K562 (cell line): ENCODE data around the gene FCHSD1. TPM values are rescaled to one million over a fixed set of nuclear protein-coding genes. Genes with fewer than 3 reads are reported as not detected.
A peak's percentile ranks its signal among the peaks of the same experiment; 100 is the strongest.

ENCODE experiments used
- AFF1 ChIP-seq, 2 experiments: fragments of 450-650 bp; IDR thresholded peaks; 2 replicates each; pipeline ENCODE4 v1.6.1; 2018; ENCODE audit warnings: mild to moderate bottlenecking in 2 of 2, low read depth in 1 of 2; ENCODE audit not compliant: partially characterized antibody in 2 of 2
- CGGBP1 ChIP-seq: fragments of 250-450 bp; sonication (Bioruptor Pico); IDR thresholded peaks from 2 replicates; pipeline ENCODE4 v1.9.0; 2021; ENCODE audit warnings: mild to moderate bottlenecking
- COPS2 ChIP-seq: fragments of 450-650 bp; conservative IDR thresholded peaks from 2 replicates; pipeline ENCODE4 v1.6.1; 2016; ENCODE audit warnings: mild to moderate bottlenecking, moderate library complexity
- DACH1 ChIP-seq: fragments of 450-650 bp; IDR thresholded peaks from 2 replicates; pipeline ENCODE4 v1.6.1; 2018; ENCODE audit not compliant: partially characterized antibody
- GABPA ChIP-seq: fragments of 200-800 bp; sonication (Bioruptor generic); conservative IDR thresholded peaks from 2 replicates; pipeline ENCODE4 v1.6.1; 2016; ENCODE audit warnings: low read depth, missing genetic modification characterization, missing compliant biosample characterization
- HNRNPH1 ChIP-seq: fragments of 200-400 bp; formaldehyde crosslinking; optimal IDR thresholded peaks from 2 replicates; pipeline ENCODE3; 2017; ENCODE audit warnings: low read depth, mild to moderate bottlenecking, low read length, moderate library complexity
- PTTG1 ChIP-seq: fragments of 450-650 bp; IDR thresholded peaks from 2 replicates; pipeline ENCODE4 v1.6.1; 2016; ENCODE audit warnings: low read depth, mild to moderate bottlenecking, missing genetic modification characterization, missing compliant biosample characterization
- RAD21 ChIP-seq, 2 experiments: fragments of 250-450 bp in 1 of 2; fragments of 450-650 bp in 1 of 2; sonication (Bioruptor Pico) in 1 of 2; formaldehyde crosslinking in 1 of 2; IDR thresholded peaks in 1 of 2; conservative IDR thresholded peaks in 1 of 2; 2 replicates each; pipeline versions ENCODE4 v1.4.0 to v1.8.0; 2020 to 2022; ENCODE audit warnings: mild to moderate bottlenecking in 2 of 2, moderate library complexity in 1 of 2
- RNF219 ChIP-seq: fragments of 250-450 bp; sonication (Bioruptor Pico); IDR thresholded peaks from 2 replicates; pipeline ENCODE4 v1.5.0; 2022; ENCODE audit warnings: mild to moderate bottlenecking
- polyA plus RNA-seq, 8 experiments: library from polyadenylated mRNA; depleted of rRNA in 4 of 8; stranded (reverse) in 5 of 8; unstranded in 3 of 8; fragments of >200 nt; fragmentation: Nextera tagmentation in 2 of 8; fragmentation: Illumina TruSeq in 1 of 8; extraction: Ambion mirVana in 2 of 8; extraction: Trizol in 1 of 8; gene quantifications; 2 replicates each; pipeline versions ENCODE4 v1.2.1 to v1.2.3, GENCODE V29; 2011 to 2014; ENCODE audit warnings: inconsistent platforms in 1 of 8, missing spikeins in 1 of 8
- total RNA-seq, 7 experiments: library from RNA; depleted of rRNA in 6 of 7; stranded (reverse); fragments of >200 nt in 6 of 7; fragmentation: Illumina TruSeq in 2 of 7; extraction: Trizol in 2 of 7; gene quantifications; 2 replicates each; pipeline versions ENCODE4 v1.2.1 to v1.2.3, GENCODE V29; 2011 to 2021; ENCODE audit warnings: low replicate concordance in 1 of 7
- TF ChIP-seq, protein P1 (sequence below), 2 experiments: fragments of 450-650 bp in 1 of 2; IDR thresholded peaks; 2 replicates each; pipeline ENCODE4 v1.6.1; 2011 to 2017; ENCODE audit warnings: low read depth in 2 of 2, antibody characterized with exemption in 1 of 2, borderline replicate concordance in 1 of 2, low read length in 1 of 2, mild to moderate bottlenecking in 1 of 2, mixed read lengths in 1 of 2; ENCODE audit not compliant: control insufficient read depth in 1 of 2
- TF ChIP-seq, protein P2 (sequence below): fragments of 450-650 bp; IDR thresholded peaks from 2 replicates; pipeline ENCODE4 v1.6.1; 2018; ENCODE audit not compliant: partially characterized antibody

The FCHSD1 gene
- total and polyA plus RNA-seq, 9 of the 15 experiments (the other 6 are each of a cell fraction or from before 2014, with no cell fraction given): 0.35 to 37.5 (median 13.6) TPM

DNA sequence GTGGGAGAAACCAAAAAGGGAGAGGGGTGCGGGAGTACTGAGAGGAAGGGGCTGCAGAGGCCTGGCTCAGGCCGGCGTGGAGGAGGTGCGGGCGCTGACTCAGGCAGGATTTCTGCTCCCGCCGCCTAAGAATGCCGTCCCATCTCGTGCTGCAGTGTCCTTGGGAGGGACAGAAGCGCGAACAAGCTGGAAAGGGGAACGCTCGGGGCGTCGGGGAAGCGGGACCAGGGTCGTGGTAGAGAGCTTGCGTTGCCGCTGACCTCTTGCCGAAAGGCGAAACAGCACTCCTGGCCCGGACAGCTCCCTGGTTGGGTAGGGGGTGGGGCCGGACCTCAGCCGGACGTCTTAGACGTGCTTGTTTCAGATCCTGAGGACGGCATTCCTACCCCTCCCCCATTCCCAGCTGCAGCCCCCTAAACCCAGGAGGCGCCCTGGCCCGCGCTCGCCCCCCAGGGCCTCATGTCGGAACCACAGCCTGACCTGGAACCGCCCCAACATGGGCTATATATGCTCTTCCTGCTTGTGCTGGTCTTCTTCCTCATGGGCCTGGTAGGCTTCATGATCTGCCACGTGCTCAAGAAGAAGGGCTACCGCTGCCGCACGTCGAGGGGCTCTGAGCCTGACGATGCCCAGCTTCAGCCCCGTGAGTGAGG is 13.3 kb downstream of the FCHSD1 start (continued):
- TF ChIP-seq, protein P1, sequence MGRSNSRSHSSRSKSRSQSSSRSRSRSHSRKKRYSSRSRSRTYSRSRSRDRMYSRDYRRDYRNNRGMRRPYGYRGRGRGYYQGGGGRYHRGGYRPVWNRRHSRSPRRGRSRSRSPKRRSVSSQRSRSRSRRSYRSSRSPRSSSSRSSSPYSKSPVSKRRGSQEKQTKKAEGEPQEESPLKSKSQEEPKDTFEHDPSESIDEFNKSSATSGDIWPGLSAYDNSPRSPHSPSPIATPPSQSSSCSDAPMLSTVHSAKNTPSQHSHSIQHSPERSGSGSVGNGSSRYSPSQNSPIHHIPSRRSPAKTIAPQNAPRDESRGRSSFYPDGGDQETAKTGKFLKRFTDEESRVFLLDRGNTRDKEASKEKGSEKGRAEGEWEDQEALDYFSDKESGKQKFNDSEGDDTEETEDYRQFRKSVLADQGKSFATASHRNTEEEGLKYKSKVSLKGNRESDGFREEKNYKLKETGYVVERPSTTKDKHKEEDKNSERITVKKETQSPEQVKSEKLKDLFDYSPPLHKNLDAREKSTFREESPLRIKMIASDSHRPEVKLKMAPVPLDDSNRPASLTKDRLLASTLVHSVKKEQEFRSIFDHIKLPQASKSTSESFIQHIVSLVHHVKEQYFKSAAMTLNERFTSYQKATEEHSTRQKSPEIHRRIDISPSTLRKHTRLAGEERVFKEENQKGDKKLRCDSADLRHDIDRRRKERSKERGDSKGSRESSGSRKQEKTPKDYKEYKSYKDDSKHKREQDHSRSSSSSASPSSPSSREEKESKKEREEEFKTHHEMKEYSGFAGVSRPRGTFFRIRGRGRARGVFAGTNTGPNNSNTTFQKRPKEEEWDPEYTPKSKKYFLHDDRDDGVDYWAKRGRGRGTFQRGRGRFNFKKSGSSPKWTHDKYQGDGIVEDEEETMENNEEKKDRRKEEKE (IDR thresholded peaks at IDR 0.05; ENCODE audit: borderline replicate concordance in 1 of 2, control insufficient read depth in 1 of 2, low read depth in 2 of 2, low read length in 1 of 2): 0 out of 4 replicates have a peak, but pooled peaks of 1 of the 2 experiments have one; percentile 34
- no peak for TF ChIP-seq CGGBP1 (CRISPR knock-in tag)
- TF ChIP-seq GABPA: 0 out of 2 replicates have a peak, but pooled peaks have one; percentile 11
- TF ChIP-seq COPS2: no peak
- no peak for TF ChIP-seq PTTG1
- TF ChIP-seq, protein P2, sequence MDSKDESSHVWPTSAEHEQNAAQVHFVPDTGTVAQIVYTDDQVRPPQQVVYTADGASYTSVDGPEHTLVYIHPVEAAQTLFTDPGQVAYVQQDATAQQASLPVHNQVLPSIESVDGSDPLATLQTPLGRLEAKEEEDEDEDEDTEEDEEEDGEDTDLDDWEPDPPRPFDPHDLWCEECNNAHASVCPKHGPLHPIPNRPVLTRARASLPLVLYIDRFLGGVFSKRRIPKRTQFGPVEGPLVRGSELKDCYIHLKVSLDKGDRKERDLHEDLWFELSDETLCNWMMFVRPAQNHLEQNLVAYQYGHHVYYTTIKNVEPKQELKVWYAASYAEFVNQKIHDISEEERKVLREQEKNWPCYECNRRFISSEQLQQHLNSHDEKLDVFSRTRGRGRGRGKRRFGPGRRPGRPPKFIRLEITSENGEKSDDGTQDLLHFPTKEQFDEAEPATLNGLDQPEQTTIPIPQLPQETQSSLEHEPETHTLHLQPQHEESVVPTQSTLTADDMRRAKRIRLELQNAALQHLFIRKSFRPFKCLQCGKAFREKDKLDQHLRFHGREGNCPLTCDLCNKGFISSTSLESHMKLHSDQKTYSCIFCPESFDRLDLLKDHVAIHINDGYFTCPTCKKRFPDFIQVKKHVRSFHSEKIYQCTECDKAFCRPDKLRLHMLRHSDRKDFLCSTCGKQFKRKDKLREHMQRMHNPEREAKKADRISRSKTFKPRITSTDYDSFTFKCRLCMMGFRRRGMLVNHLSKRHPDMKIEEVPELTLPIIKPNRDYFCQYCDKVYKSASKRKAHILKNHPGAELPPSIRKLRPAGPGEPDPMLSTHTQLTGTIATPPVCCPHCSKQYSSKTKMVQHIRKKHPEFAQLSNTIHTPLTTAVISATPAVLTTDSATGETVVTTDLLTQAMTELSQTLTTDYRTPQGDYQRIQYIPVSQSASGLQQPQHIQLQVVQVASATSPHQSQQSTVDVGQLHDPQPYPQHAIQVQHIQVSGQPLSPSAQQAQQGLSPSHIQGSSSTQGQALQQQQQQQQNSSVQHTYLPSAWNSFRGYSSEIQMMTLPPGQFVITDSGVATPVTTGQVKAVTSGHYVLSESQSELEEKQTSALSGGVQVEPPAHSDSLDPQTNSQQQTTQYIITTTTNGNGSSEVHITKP: peak; percentile 83
- TF ChIP-seq HNRNPH1: no peak
- TF ChIP-seq DACH1: no peak
- peak in 1 of 2 experiments; percentile 74 for TF ChIP-seq AFF1 (IDR thresholded peaks at IDR 0.05; ENCODE audit: low read depth in 1 of 2, partially characterized antibody in 2 of 2)
- TF ChIP-seq RNF219 (CRISPR knock-in tag): no peak
- peak in 1 of 2 experiments; percentile 54; a peak in 2 of 4 replicates for TF ChIP-seq RAD21 (CRISPR knock-in tag; conservative IDR thresholded peaks at IDR 0.05 in 1 of 2, IDR thresholded peaks at IDR 0.05 in 1 of 2)
